Breast epithelium (tissue), 3 donors: Measurements from ENCODE around the gene HGS.

ENCODE experiments used
- POLR2A ChIP-seq: fragments of 450-650 bp; IDR thresholded peaks from one replicate; pipeline ENCODE4 v1.6.1; 2016; ENCODE audit warnings: antibody characterized with exemption, mild to moderate bottlenecking, moderate library complexity
- POLR2AphosphoS5 ChIP-seq, 3 donors: sonication (generic); formaldehyde crosslinking; IDR thresholded peaks; one replicate each; pipeline ENCODE4 v1.6.1; 2017; ENCODE audit warnings: antibody characterized with exemption in 3 of 3
- TF ChIP-seq, protein P1 (sequence below), 3 donors: fragments of 450-650 bp; IDR thresholded peaks; one replicate each; pipeline ENCODE4 v1.5.1; 2016 to 2017; ENCODE audit warnings: antibody characterized with exemption in 3 of 3, mild to moderate bottlenecking in 3 of 3, moderate library complexity in 3 of 3

DNA sequence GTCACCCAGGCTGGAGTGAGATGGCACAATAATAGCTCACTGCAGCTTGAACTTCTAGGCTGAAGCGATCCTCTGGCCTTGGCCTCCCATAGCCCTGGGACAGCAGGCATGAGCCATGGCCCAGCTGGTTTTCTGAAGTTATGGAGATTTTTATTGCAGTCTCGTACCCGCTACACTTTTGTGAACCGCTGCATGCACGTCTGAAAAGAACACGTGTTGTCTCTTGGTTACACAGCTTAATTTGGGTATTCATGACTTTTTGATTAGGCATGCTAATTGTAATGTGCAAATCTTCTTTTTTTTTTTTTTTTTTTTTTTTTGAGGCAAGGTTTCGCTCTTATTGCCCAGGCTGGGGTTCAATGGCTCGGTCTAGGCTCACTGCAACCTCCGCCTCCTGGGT, 41.6 kb downstream of the HGS start:
- TF ChIP-seq, protein P1, sequence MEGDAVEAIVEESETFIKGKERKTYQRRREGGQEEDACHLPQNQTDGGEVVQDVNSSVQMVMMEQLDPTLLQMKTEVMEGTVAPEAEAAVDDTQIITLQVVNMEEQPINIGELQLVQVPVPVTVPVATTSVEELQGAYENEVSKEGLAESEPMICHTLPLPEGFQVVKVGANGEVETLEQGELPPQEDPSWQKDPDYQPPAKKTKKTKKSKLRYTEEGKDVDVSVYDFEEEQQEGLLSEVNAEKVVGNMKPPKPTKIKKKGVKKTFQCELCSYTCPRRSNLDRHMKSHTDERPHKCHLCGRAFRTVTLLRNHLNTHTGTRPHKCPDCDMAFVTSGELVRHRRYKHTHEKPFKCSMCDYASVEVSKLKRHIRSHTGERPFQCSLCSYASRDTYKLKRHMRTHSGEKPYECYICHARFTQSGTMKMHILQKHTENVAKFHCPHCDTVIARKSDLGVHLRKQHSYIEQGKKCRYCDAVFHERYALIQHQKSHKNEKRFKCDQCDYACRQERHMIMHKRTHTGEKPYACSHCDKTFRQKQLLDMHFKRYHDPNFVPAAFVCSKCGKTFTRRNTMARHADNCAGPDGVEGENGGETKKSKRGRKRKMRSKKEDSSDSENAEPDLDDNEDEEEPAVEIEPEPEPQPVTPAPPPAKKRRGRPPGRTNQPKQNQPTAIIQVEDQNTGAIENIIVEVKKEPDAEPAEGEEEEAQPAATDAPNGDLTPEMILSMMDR (IDR thresholded peaks at IDR 0.05): no peak
- TF ChIP-seq POLR2A (no peak), POLR2AphosphoS5 (IDR thresholded peaks at IDR 0.05) (no peak)
